Measurements from ENCODE around the gene NKX3-2. TPM values are rescaled to one million over a fixed set of nuclear protein-coding genes. Genes with fewer than 3 reads are reported as not detected.

NKX3-2 gene
- total RNA-seq, 6 experiments from 2014 or later, result 0.07 to 0.17 (median 0.11) TPM; not detected in 1

DNA sequence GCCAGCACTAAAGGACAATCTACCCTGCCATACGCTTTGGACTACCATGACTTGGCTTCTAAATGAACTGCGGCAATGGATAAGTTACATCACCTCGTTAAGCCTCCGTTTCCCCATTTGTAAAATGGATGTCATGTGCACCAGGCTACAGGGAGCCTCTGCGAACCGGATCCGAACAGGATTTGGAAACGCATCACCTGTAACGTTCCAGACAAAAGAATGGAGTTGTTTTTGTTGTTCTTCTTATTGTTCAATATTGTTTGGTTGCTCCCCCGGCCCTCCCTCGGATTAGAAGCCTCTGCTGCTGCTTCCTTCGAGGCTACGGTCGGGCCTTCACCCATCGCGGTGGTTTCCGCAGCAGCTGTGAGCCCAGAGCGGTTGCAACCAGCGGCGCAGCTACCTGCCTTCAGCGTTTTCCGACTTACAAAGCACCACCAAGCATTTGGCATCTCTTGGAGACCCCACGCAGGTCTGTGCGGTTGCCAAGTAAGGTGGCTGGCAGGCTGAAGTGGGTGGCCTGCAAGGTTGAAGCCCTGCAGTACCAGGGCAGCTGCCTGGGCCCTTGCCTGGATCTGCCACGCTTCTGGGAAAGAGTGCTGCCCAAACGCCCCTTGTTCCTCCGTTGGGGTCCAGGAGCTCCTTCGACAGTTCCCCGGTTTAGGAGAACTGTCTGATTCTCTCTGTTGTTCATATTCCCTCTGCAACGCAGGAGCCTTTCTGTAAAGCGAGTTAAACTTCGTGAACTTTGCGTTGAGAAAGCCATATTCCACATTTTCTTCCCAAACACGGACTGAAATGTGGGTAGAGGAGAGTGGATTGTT, 7.1 kb downstream of the NKX3-2 start:
- DNase-seq, result no peak
- TF ChIP-seq, protein P1, sequence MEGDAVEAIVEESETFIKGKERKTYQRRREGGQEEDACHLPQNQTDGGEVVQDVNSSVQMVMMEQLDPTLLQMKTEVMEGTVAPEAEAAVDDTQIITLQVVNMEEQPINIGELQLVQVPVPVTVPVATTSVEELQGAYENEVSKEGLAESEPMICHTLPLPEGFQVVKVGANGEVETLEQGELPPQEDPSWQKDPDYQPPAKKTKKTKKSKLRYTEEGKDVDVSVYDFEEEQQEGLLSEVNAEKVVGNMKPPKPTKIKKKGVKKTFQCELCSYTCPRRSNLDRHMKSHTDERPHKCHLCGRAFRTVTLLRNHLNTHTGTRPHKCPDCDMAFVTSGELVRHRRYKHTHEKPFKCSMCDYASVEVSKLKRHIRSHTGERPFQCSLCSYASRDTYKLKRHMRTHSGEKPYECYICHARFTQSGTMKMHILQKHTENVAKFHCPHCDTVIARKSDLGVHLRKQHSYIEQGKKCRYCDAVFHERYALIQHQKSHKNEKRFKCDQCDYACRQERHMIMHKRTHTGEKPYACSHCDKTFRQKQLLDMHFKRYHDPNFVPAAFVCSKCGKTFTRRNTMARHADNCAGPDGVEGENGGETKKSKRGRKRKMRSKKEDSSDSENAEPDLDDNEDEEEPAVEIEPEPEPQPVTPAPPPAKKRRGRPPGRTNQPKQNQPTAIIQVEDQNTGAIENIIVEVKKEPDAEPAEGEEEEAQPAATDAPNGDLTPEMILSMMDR (IDR thresholded peaks at IDR 0.05), result no peak
- Mint-ChIP-seq H3K27ac (no peak overlapping the region), H3K27me3 (ENCODE audit: insufficient read depth) (peaks cover 90% of the 10 kb centered on the region), H3K36me3 (ENCODE audit: low read depth) (0 out of 2 replicates have a peak, but pooled peaks cover 5% of the 10 kb centered on the region), H3K4me3 (no peak overlapping the region), H3K4me1 (ENCODE audit: low read depth) (peaks cover 25% of the 10 kb centered on the region), H3K9me3 (no peaks in the 10 kb centered on the region)

DNA sequence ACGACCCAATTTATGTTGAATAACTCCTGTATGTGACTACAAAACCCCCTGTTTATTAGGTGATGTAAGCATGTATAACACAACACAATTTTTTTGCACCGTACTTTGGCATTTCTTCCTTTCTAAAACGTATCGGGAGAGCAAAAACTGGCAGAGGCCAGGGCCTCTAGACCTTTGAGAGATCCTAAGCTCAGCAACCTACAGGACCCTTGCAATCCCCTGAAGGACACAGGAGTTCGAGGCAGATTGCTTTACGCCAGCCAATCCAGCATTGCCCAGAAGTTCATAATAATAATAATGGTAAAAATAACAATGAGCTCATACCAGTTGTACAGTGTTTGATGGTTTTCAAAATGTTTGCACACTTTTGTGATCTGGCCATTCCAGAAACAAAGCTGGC, 7.7 kb downstream of the NKX3-2 start:
- H3K27ac Mint-ChIP-seq, result no peak overlapping the region
- no peak overlapping the region for H3K4me3 Mint-ChIP-seq
- H3K36me3 Mint-ChIP-seq (ENCODE audit: low read depth), result 0 out of 2 replicates have a peak, but pooled peaks cover 5% of the 10 kb centered on the region
- H3K9me3 Mint-ChIP-seq, result no peaks in the 10 kb centered on the region
- peaks cover 25% of the 10 kb centered on the region for H3K4me1 Mint-ChIP-seq (ENCODE audit: low read depth)
- TF ChIP-seq, protein P1 (IDR thresholded peaks at IDR 0.05), result no peak
- peaks cover 91% of the 10 kb centered on the region for H3K27me3 Mint-ChIP-seq (ENCODE audit: insufficient read depth)
- no peak for DNase-seq

DNA sequence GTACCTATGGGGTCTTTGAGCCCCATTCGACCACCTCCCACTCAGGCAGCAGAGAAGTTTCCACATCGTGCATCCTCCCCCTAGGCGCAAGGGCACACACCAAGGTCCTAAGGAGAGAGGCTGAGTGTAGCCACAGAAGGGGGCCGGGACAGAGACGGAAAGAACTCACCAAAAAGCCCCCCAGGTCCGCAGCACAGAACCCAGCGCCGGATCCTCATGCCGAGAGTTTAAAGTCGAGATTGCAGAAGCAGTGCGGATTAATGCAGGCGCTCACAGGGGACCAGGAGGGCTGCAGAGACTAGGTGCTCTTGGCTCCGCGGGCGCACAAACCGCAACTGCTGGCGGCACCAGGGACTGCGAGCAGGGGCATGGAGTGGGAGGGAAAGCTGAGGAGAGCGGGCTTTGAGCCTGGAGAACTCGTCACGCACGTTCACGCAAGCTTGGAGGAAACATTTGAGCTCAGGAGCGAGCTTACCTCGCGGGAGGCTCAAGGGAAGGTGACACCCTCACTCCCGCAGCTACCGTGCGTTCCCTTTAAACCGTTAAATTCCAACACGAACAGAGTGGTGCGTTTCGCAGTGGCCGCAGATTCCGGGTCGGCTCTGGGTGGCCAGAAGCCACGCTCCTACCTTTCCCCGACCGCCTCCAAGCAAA, 8.5 kb downstream of the NKX3-2 start:
- Mint-ChIP-seq H3K36me3 (ENCODE audit: low read depth) (0 out of 2 replicates have a peak, but pooled peaks cover 5% of the 10 kb centered on the region), H3K4me1 (ENCODE audit: low read depth) (peaks cover 25% of the 10 kb centered on the region), H3K27me3 (ENCODE audit: insufficient read depth) (peaks cover 93% of the 10 kb centered on the region), H3K4me3 (no peak overlapping the region), H3K27ac (no peak overlapping the region), H3K9me3 (no peaks in the 10 kb centered on the region)
- no peak for DNase-seq
- TF ChIP-seq, protein P1 (IDR thresholded peaks at IDR 0.05), result no peak

DNA sequence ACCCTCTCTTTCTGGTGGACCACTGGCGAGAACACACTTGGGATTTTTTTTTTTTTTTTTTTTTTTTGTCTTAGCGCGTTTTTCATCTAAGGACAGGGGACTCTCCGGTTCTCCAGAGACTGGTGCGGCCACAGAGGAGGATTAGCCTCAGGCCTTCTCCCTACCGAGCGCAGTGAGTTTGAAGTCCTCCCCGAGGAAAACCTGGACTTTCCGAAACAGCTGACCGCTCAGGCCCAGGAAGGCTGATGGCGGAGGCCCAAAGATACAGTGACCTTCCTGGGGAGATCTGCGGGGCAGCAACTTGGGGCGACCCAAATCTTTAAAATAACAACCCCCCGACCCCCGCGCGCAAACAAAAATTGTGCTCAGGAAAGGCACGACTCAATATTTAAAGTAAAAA, 9.2 kb downstream of the NKX3-2 start:
- TF ChIP-seq, protein P1 (IDR thresholded peaks at IDR 0.05), result no peak
- 0 out of 2 replicates have a peak, but pooled peaks cover 5% of the 10 kb centered on the region for H3K36me3 Mint-ChIP-seq (ENCODE audit: low read depth)
- no peak overlapping the region for H3K27ac Mint-ChIP-seq
- no peaks in the 10 kb centered on the region for H3K9me3 Mint-ChIP-seq
- H3K4me1 Mint-ChIP-seq (ENCODE audit: low read depth), result peaks cover 24% of the 10 kb centered on the region
- no peak for DNase-seq
- H3K27me3 Mint-ChIP-seq (ENCODE audit: insufficient read depth), result peaks cover 93% of the 10 kb centered on the region
- H3K4me3 Mint-ChIP-seq, result no peak overlapping the region

DNA sequence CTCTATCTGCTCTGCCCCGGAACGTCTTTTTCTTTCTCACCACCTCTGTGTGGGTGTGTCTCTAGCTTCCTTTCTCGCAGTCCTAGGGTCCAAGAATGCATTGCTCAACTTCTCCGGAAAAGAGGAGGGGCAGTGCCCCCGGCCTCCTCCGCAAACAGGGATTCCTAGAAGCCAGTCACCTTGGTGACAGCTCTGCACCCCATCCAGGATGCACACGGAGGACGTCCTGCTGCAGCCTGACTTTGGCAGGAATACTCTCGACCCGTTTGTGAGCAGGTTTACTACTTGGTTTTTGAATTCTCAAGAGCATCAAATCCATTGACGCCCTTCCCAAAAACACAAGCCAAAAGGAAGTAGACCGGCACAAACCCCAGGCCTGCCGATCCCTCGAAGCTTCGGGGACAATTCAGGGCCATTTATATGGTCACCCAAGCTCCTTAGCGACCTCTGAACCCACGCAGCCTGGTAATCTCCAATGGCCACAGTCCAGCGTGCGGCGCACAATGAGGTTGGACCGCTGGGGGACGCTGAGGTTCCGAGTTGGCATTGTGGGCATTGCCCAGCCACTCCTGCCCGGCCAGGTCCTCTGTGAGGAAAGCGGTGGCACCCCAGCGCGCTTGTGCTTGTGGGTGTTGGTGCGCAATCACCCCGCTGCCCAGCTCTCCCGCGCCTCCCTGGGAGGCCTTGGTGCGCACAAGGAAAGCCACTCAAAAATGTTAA, 9.8 kb downstream of the NKX3-2 start:
- peaks cover 18% of the 10 kb centered on the region for H3K4me1 Mint-ChIP-seq (ENCODE audit: low read depth)
- TF ChIP-seq, protein P1 (IDR thresholded peaks at IDR 0.05), result no peak

More for the DNA sequence above, 9.8 kb downstream of the NKX3-2 start:
- Mint-ChIP-seq H3K9me3 (no peaks in the 10 kb centered on the region), H3K36me3 (ENCODE audit: low read depth) (0 out of 2 replicates have a peak, but pooled peaks cover 5% of the 10 kb centered on the region), H3K27ac (no peak overlapping the region), H3K27me3 (ENCODE audit: insufficient read depth) (peaks cover 93% of the 10 kb centered on the region), H3K4me3 (no peak overlapping the region)
- DNase-seq, result no peak

Data from HFFc6 (cell line).